Upper lobe of left lung (tissue), 6 donors: ENCODE measurements around the gene CACNA1A. TPM values are rescaled to one million over a fixed set of nuclear protein-coding genes. Genes with fewer than 3 reads are reported as not detected.

Source experiments
- ATAC-seq, 2 donors: fragments of 200-7000 bp; cut with Tn5 transposase; one replicate each; pipeline ENCODE4 v1.9.1; 2022; ENCODE audit warnings: mild to moderate bottlenecking in 2 of 2, moderate library complexity in 2 of 2; ENCODE audit not compliant: low FRiP score in 2 of 2
- DNase-seq, 2 donors: peaks; one replicate each; pipeline ENCODE4 v3.0.0-alpha.2; 2019 to 2020
- H3K27ac ChIP-seq, 4 donors: fragments of 200-600 bp; sonication (generic); one replicate each; pipeline ENCODE4 v1.5.1; 2016 to 2019
- H3K27me3 ChIP-seq, 4 donors: fragments of 200-600 bp; sonication (generic); one replicate each; pipeline ENCODE4 v1.5.1; 2017 to 2019
- H3K36me3 ChIP-seq, 4 donors: fragments of 200-600 bp; sonication (generic); one replicate each; pipeline ENCODE4 v1.5.1; 2016 to 2019
- H3K4me1 ChIP-seq, 4 donors: fragments of 200-600 bp; sonication (generic); one replicate each; pipeline ENCODE4 v1.5.1; 2018 to 2019
- H3K4me3 ChIP-seq, 4 donors: fragments of 200-600 bp; sonication (generic); one replicate each; pipeline ENCODE4 v1.5.1; 2017 to 2019; ENCODE audit warnings: mild to moderate bottlenecking in 2 of 4, moderate library complexity in 1 of 4
- H3K9me3 ChIP-seq, 4 donors: fragments of 200-600 bp; sonication (generic); one replicate each; pipeline ENCODE4 v1.5.1; 2018 to 2019
- CTCF ChIP-seq, 6 experiments: fragments of 450-650 bp in 4 of 6; fragments of 200-600 bp in 2 of 6; sonication (generic) in 2 of 6; IDR thresholded peaks; one replicate each; pipeline ENCODE4 v1.5.1; 2016 to 2019; ENCODE audit warnings: antibody characterized with exemption in 6 of 6
- EP300 ChIP-seq, 4 donors: sonication (generic); formaldehyde crosslinking; IDR thresholded peaks; one replicate each; pipeline ENCODE4 v1.5.1; 2017; ENCODE audit warnings: antibody characterized with exemption in 4 of 4, control low read depth in 2 of 4
- POLR2A ChIP-seq, 4 donors: fragments of 450-650 bp; IDR thresholded peaks; one replicate each; pipeline ENCODE4 v1.5.1; 2016 to 2017; ENCODE audit warnings: antibody characterized with exemption in 4 of 4, mild to moderate bottlenecking in 2 of 4
- POLR2AphosphoS5 ChIP-seq, 2 donors: sonication (generic); formaldehyde crosslinking; IDR thresholded peaks; one replicate each; pipeline ENCODE4 v1.5.1; 2017; ENCODE audit warnings: antibody characterized with exemption in 2 of 2
- WGBS, 2 donors: methylation state at CpG; one replicate each; pipeline ENCODE4 v1.1.5; 2017 to 2018; 5-methylcytosine and 5-hydroxymethylcytosine counted together
- total RNA-seq, 6 donors: library from RNA; depleted of rRNA in 4 of 6; stranded (reverse); fragments of >200 nt in 4 of 6; gene quantifications; one replicate each; pipeline versions ENCODE4 v1.1.0 to v1.2.1, GENCODE V29; 2016 to 2021
- donor health status: DM: no; HTN: no; CAD: no; lungs with moderate emphysema.
- donor health status: DM: no; HTN: yes; CAD: no; lungs with severe emphysema.

Gene CACNA1A
- total RNA-seq, 6 donors from 2014 or later, result 0.29 to 0.69 (median 0.67) TPM; not detected in 1

DNA sequence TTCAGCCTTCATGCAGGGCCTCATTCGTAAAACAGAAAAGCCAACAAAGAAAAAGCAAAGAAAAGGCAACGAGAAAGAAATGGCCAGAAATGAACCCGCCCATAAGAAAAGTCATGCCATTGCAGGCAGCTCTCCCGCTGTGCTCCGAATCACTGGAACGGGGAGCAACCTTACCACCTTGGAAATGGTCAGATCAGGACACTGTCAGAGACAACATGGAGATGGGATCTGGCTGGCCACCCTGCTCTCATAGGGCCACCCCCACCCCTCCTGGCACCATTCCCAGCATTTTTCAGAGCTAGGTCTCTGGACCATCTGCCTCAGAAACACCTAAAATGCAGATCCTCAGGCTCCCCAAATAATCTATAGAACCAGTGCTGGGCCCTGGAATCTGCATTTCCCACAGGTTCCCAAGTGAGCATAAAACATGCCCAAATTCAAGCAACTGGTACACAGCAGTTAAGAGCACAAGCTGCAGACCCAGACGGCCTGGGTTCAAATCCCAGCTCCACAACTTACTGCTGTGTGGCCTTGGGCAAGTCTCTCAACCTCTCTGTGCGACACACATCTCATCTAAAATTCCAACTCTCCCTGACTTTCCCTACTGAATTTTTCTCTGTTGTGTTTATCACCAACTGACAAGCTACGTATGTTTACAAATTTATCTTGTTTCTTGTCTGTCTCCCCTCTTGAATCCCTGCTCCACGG, 204.5 kb downstream of the CACNA1A start:
- no peak for TF ChIP-seq EP300 (IDR thresholded peaks at IDR 0.05)
- no peak for TF ChIP-seq CTCF (IDR thresholded peaks at IDR 0.05)
- no peak for TF ChIP-seq POLR2A (IDR thresholded peaks at IDR 0.05)
- no peak for TF ChIP-seq POLR2AphosphoS5 (IDR thresholded peaks at IDR 0.05)
- Histone ChIP-seq H3K27me3 (peaks cover 0 to 10% (median 6%) of the 10 kb centered on the region in 4 donors), H3K9me3 (no peaks in the 10 kb centered on the region), H3K4me3 (no peak overlapping the region), H3K36me3 (no peaks in the 10 kb centered on the region), H3K4me1 (peaks cover 0 to 8% (median 1%) of the 10 kb centered on the region in 4 donors), H3K27ac (no peak overlapping the region)
- ATAC-seq (no peak), DNase-seq (no peak)
- WGBS, 2 donors, result 60 to 69% methylated on average over 10 of the region's 10 CpGs

DNA sequence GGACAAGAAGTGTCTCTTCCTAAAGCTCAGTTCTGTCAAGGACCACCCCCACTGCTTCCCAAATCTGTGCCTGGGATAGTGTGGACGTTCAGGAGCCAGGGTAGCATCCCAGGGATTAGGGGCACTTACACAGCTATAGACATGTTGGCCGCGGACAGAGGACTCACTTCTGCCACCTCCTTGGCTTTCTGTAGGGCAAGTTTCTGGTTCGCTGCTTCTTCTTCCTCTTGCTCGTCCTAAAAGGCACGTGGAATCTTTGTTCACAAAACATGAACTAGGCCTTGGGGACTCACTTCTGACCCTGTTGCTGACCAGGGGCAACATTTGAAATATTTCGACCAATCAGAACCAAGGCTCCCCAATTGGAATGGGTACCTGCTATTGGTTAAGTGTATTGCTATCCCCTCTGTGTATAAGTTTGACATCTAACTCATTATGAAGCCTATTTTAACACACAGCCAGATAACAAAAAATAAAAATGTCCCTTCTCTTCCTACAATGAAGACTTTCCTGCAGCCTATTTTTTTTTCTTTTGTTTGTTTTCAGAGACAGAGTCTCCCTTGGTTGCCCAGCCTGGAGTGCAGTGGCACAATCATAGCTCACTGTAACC, 205.8 kb downstream of the CACNA1A start:
- peaks cover 0 to 8% (median 1%) of the 10 kb centered on the region in 4 donors for H3K4me1 ChIP-seq
- TF ChIP-seq EP300 (IDR thresholded peaks at IDR 0.05) (no peak), CTCF (IDR thresholded peaks at IDR 0.05) (no peak), POLR2AphosphoS5 (IDR thresholded peaks at IDR 0.05) (no peak), POLR2A (IDR thresholded peaks at IDR 0.05) (no peak)
- no peaks in the 10 kb centered on the region for H3K9me3 ChIP-seq
- H3K4me3 ChIP-seq, result no peak overlapping the region
- WGBS, 2 donors, result 65 to 69% methylated on average over 7 of the region's 7 CpGs
- DNase-seq, result no peak
- peaks cover 0 to 10% (median 6%) of the 10 kb centered on the region in 4 donors for H3K27me3 ChIP-seq
- H3K36me3 ChIP-seq, result no peaks in the 10 kb centered on the region
- no peak for ATAC-seq
- no peak overlapping the region for H3K27ac ChIP-seq

DNA sequence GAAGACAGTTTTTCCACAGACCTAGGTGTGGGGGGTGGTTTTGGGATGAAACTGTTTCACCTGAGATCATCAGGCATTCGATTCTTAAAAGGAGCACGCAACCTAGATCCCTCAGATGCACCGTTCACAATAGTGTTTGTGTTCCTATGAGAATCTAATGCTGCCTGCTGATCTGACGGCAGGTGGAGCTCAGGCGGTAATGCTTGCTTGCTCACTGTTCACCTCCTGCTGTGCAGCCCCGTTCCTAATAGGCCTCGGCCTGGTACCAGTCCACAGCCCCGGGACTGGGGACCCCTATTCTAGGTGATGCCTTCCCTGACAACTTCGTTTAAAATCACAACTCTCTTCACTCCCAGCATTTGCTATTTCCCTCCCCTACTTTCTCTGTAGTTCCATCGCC, 206.4 kb downstream of the CACNA1A start:
- Histone ChIP-seq H3K4me1 (peaks cover 0 to 8% (median 1%) of the 10 kb centered on the region in 4 donors), H3K27me3 (peaks cover 0 to 10% (median 6%) of the 10 kb centered on the region in 4 donors), H3K36me3 (no peaks in the 10 kb centered on the region), H3K9me3 (no peaks in the 10 kb centered on the region), H3K27ac (no peak overlapping the region), H3K4me3 (no peak overlapping the region)
- 66 to 70% methylated on average over 10 of the region's 10 CpGs for WGBS, 2 donors
- TF ChIP-seq POLR2A (IDR thresholded peaks at IDR 0.05) (no peak), EP300 (IDR thresholded peaks at IDR 0.05) (no peak), CTCF (IDR thresholded peaks at IDR 0.05) (no peak), POLR2AphosphoS5 (IDR thresholded peaks at IDR 0.05) (no peak)
- DNase-seq (no peak), ATAC-seq (no peak)

DNA sequence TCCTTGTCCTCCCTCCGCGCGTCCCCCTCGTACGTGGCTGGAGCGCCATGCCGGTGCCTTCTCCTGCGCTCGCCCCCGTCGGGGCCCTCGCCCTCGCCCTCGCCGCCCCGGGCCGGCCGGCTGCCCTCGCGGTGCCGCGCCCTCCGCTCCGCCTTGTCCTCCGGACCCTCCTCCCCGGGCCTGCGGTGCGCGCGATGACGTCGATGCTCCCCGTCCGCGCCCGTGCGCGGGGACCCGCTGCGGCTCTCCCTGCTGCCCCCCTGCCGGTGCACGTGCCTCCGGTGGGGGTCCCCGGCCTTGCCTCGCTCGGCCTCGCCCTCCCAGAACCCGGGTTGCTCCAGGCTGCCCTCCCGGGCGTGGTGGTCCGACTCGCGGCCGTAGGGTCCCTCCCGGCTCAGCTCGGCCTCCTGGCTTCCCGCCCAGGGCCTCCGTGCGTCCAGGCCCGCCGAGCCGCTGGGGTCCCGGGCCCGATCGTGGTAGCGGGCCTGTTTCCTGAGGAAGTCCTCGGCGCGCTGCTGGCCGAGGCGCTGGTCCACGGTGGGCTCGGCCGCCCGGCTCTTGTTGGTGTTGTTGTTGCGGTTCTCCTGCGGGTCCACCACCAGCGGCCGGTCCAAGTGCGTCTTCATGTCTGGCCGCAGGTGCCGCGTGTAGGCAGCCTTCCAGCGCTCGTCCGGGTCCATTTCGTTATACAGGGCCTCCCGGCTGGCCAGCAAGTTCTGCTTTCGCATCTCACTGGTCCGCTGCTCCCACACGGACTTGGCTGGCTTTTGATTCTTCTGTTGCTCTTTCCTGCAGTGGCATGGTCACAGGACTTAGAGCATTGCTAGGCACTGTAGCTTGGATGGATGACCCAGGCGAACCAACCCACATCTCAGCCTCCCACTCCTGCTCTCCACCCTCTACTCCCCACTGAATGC, 207.5 kb downstream of the CACNA1A start:
- WGBS, 2 donors, result 43 to 73% methylated on average over 65 to 74 of the region's 92 CpGs
- DNase-seq (peak in 1 of 2 donors; percentile 84), ATAC-seq (peak in 1 of 2 donors; percentile 36)

More for the DNA sequence above, 207.5 kb downstream of the CACNA1A start:
- peaks cover 0 to 10% (median 6%) of the 10 kb centered on the region in 4 donors for H3K27me3 ChIP-seq
- peaks cover 0 to 8% (median 1%) of the 10 kb centered on the region in 4 donors for H3K4me1 ChIP-seq
- TF ChIP-seq CTCF (IDR thresholded peaks at IDR 0.05), result no peak
- TF ChIP-seq POLR2AphosphoS5 (IDR thresholded peaks at IDR 0.05), result no peak
- TF ChIP-seq POLR2A (IDR thresholded peaks at IDR 0.05), result no peak
- TF ChIP-seq EP300 (IDR thresholded peaks at IDR 0.05), result no peak
- H3K9me3 ChIP-seq, result no peaks in the 10 kb centered on the region
- H3K36me3 ChIP-seq, result no peaks in the 10 kb centered on the region
- H3K4me3 ChIP-seq, result peak overlapping the region in 3 of 4 donors; percentile 10 to 23 (median 19)
- H3K27ac ChIP-seq, result no peak overlapping the region
